GM12865 (cell line): Measurements from ENCODE around the gene NKD1.

Experiments used
- DNase-seq: peaks from one replicate; pipeline ENCODE4 v3.0.0; 2010; ENCODE audit warnings: low read depth
- H3K4me3 ChIP-seq: 2 replicates; pipeline ENCODE4 v1.5.1; 2011; ENCODE audit warnings: mild to moderate bottlenecking, low read depth, low read length, control low read depth
- TF ChIP-seq, protein P1 (sequence below): IDR thresholded peaks from 2 replicates; pipeline ENCODE4 v1.5.1; 2011; ENCODE audit warnings: low read length, control low read depth, low read depth, inconsistent platforms; ENCODE audit not compliant: insufficient read depth; ENCODE audit errors: missing control alignments

Gene NKD1

DNA sequence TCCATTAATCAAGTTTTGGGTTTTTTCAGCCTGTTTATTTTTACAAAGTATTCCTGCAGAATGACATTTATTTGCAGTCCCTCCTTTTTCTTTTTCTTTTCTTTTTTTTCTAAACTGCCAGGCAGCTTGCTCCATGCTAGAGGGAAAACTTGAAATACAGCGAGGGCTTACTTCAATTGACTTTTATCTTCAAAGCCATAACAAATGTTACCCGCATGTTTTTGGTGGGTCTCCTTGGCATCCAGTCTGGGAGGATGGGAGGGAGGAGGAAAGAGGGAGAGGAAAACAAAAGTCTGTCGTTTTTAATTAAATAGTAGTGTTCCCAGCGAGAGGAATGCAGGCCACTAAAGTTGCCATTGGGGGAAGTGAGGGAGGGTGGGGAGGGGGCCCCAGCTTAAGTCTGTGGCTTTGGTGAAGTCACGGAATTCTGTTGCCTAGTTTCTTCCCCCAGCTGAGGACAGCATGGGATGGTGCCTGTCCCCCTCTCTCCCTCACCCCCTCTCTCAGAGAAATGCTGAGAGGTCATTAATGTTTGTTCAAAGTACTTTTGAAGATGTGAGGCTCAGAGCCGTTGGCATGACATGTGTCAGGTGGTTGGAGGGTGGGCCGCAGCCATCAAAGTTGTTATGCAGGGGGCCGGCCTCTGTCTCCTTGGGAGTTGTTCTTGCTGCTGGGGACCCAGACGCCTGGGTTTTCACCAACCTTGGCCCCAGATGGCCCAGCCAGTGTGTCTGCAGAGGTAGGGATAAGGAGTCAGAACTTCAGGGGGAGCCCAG lies 2.9 kb downstream of the NKD1 start:
- H3K4me3 ChIP-seq, result no peak overlapping the region
- no peak for DNase-seq
- TF ChIP-seq, protein P1, sequence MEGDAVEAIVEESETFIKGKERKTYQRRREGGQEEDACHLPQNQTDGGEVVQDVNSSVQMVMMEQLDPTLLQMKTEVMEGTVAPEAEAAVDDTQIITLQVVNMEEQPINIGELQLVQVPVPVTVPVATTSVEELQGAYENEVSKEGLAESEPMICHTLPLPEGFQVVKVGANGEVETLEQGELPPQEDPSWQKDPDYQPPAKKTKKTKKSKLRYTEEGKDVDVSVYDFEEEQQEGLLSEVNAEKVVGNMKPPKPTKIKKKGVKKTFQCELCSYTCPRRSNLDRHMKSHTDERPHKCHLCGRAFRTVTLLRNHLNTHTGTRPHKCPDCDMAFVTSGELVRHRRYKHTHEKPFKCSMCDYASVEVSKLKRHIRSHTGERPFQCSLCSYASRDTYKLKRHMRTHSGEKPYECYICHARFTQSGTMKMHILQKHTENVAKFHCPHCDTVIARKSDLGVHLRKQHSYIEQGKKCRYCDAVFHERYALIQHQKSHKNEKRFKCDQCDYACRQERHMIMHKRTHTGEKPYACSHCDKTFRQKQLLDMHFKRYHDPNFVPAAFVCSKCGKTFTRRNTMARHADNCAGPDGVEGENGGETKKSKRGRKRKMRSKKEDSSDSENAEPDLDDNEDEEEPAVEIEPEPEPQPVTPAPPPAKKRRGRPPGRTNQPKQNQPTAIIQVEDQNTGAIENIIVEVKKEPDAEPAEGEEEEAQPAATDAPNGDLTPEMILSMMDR, result no peak

DNA sequence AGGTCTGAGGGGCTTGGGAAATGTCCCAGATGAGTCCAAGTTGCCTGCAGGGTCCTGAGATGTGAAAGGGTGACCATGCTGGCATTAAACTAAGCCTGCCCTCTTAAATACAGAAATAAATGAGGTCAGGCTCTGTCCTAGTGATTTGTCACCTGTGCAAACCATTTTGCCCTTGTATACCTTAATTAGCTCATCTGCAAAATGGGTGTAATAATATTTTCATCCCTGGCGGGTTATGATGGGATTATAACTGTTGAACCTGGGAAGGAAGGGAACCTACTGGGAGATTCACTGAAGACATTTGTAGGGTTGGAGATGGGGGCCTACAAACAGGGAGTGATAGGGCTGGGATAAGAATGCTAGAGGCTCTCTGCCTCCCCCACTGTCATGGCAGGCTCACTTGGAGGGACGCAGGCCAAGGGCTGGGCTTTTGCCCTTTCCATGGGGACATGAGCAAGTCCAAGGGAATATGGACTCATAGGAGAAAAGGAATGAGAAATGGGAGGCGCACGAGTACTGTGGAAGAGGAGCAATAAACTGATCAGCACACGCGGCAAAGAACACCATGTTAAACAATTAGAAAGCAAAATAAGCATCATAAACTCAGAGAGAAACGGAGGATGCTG lies 4.4 kb downstream of the NKD1 start:
- no peak overlapping the region for H3K4me3 ChIP-seq
- TF ChIP-seq, protein P1, result no peak
- DNase-seq, result no peak

DNA sequence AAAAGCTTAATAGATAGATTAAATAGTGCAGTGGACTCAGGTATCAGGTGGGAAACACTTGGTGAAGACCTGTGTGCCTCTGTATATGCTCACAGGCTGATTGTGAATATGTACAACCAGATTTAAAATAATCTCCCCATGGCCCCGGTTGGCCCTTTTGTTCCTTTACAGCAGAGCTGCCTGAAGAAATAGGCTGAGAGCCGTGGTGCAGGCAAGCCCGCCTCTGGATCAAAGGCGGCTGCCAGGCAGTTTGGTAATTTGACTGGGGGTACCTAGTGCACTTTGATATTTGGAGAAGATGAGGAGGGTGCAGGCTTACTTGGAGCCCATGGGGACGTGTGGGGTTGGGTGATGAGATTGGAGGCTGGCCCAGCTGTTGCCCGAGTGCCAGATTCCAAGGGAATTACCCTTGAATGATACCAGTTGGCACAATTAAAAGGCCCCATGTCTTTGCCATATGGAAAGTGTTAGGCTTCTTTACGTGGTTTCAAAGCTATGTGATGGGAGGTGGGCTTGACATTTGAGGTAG lies 5.0 kb downstream of the NKD1 start:
- no peak for DNase-seq
- TF ChIP-seq, protein P1, result no peak

DNA sequence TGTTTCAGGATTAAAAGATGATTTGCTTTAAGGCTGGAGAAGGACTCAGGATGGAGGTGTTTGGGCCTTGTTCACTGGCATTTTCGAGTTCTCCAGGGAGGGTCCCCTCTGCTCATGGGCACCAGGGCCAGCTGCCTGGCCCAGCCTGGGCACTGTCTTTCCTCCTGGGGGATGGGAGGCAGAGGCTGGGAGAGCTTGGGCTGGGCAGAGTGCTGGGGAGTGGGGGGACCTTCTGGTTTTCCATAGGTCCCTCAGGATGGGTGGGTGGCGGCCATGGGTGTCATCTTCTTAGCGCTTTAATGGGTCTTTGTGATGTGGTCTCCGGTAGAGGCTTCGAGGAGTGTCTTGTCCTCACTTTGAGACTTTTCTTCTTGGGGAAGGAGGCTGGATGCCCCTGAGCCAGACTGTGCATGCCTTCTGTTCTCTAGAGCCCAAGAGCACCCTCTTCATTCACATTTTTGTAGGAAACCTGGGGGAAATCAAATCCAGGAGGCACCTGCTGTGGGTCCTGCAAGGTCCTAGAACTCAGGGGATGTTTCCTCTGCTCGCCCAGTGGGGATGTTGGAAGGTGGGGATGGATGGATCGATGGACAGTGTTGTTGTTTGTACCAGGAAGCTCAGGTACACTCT lies 5.7 kb downstream of the NKD1 start:
- DNase-seq, result no peak
- H3K4me3 ChIP-seq, result no peak overlapping the region
- TF ChIP-seq, protein P1, result no peak

More for the DNA sequence above, 5.0 kb downstream of the NKD1 start:
- H3K4me3 ChIP-seq, result no peak overlapping the region

DNA sequence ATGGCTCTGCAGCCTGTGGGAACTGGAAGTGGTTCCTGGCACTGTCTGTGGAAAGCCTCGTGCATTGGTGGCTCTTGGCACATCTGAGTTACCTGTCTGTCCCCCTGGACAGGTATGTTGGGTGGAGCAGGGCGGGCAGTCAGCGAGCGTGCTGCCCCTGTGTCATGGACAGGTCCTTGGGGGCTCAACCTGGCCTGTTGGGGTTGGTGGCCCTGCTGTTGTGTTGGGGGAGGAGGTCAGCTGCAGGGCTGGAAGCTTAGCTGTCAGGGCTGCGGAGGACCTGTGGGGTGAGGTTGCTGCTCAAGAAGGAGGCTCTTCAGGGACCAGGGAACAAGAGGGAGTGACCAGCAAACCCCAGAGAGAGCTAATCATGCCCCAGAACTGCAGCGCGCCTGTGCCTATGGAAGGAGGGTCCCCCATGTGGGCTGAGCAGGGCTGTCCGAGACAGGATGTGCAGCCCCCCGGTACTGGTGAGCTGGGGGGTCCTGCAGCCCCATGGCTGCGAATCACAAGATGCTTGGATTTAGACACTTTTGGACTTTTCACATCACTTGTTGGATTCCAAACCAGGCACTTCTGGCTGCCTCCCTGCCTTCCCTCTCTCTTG lies 7.2 kb downstream of the NKD1 start:
- TF ChIP-seq, protein P1, result no peak
- H3K4me3 ChIP-seq, result no peak overlapping the region

GRCh38 chr16:50555952-50556673 lies 7.9 kb downstream of the NKD1 start:
- no peak for DNase-seq
- H3K4me3 ChIP-seq, result no peak overlapping the region
- TF ChIP-seq, protein P1, result no peak

More for the DNA sequence above, 7.2 kb downstream of the NKD1 start:
- no peak for DNase-seq
